HCT116 (cell line): ENCODE measurements around the gene TMPRSS13. TPM values are rescaled to one million over a fixed set of nuclear protein-coding genes. Genes with fewer than 3 reads are reported as not detected.

Experiments used
- ATAC-seq: fragments of 200-7000 bp; cut with Tn5 transposase; 2 replicates; pipeline ENCODE4 v1.9.1; 2020; ENCODE audit warnings: mild to moderate bottlenecking, moderate library complexity
- BruUV-seq: library from RNA; stranded (reverse); fragments of 400-500 nt; replicated peaks from 2 replicates; lab custom pipeline; 2021; lab: Mats Ljungman, UMichigan
- CTCF ChIA-PET: fragments of 300-600 bp; sonication (Branson Sonifier 250); formaldehyde crosslinking; loops from one replicate; lab custom pipeline; 2021; ENCODE audit warnings: antibody characterized with exemption; lab: Charles Lee
- POLR2A ChIA-PET: fragments of 300-600, 350-600 bp; sonication (Branson Sonifier 250); formaldehyde crosslinking; loops from one replicate; lab custom pipeline; 2021; ENCODE audit warnings: antibody characterized with exemption; lab: Charles Lee
- RAD21 ChIA-PET, 2 experiments: fragments of 300-600 bp; sonication (Branson Sonifier 250); formaldehyde crosslinking; loops; one replicate each; lab custom pipeline; 2023; ENCODE audit warnings: low total read pairs in 2 of 2; ENCODE audit not compliant: uncharacterized antibody in 2 of 2, unreplicated experiment in 2 of 2, low non-redundant PET in 1 of 2; lab: Charles Lee
- DNase-seq: peaks from one replicate; pipeline ENCODE4 v3.0.0-alpha.2; 2010; ENCODE audit warnings: low read depth, low spot score
- H2AFZ ChIP-seq: fragments of 200-600 bp; shearing (Covaris generic), sonication (generic); 2 replicates; pipeline ENCODE4 v1.6.1; 2017; ENCODE audit warnings: low read depth, mixed run types, mixed read lengths, antibody characterized with exemption, low read length; ENCODE audit not compliant: poor library complexity, severe bottlenecking
- H3K27ac ChIP-seq: 2 replicates; pipeline ENCODE4 v1.5.1; 2012; ENCODE audit warnings: low read depth, low read length
- H3K27me3 ChIP-seq: fragments of 200-600 bp; sonication (generic); 2 replicates; pipeline ENCODE4 v1.6.1; 2016; ENCODE audit warnings: mixed run types, low read length, mixed read lengths; ENCODE audit not compliant: insufficient read depth
- H3K36me3 ChIP-seq, 2 experiments: fragments of 200-500 bp in 1 of 2; fragments of 200-600 bp in 1 of 2; sonication (Bioruptor generic) in 1 of 2; sonication (generic) in 1 of 2; 2 replicates each; pipeline versions ENCODE4 v1.5.1 to v1.6.1; 2014 to 2016; ENCODE audit warnings: low read length in 2 of 2, inconsistent platforms in 1 of 2, mixed read lengths in 1 of 2, mixed run types in 1 of 2; ENCODE audit not compliant: insufficient read depth in 2 of 2, control insufficient read depth in 1 of 2
- H3K4me1 ChIP-seq, 2 experiments: fragments of 200-600 bp in 1 of 2; sonication (generic) in 1 of 2; 2 replicates each; pipeline versions ENCODE4 v1.5.1 to v1.6.1; 2012 to 2017; ENCODE audit warnings: low read length in 2 of 2, inconsistent platforms in 1 of 2, mild to moderate bottlenecking in 1 of 2, mixed read lengths in 1 of 2, mixed run types in 1 of 2, moderate library complexity in 1 of 2; ENCODE audit not compliant: insufficient read depth in 2 of 2, control insufficient read depth in 1 of 2
- H3K4me2 ChIP-seq: fragments of 200-600 bp; sonication (generic); 2 replicates; pipeline ENCODE4 v1.6.1; 2017; ENCODE audit warnings: mixed run types, low read length, mixed read lengths
- H3K4me3 ChIP-seq, 2 experiments: fragments of 200-600 bp in 1 of 2; sonication (generic) in 1 of 2; replicated peaks in 1 of 2; 2 replicates each; pipeline ENCODE4 v1.5.1; 2011 to 2016; ENCODE audit warnings: low read length in 2 of 2, control low read depth in 1 of 2, low read depth in 1 of 2, mild to moderate bottlenecking in 1 of 2, mixed read lengths in 1 of 2, mixed run types in 1 of 2
- H3K79me2 ChIP-seq: fragments of 200-600 bp; sonication (generic); 2 replicates; pipeline ENCODE4 v1.6.1; 2017; ENCODE audit warnings: mild to moderate bottlenecking, mixed run types, low read length, moderate library complexity, mixed read lengths; ENCODE audit not compliant: insufficient read depth
- H3K9ac ChIP-seq: fragments of 200-600 bp; sonication (generic); 2 replicates; pipeline ENCODE4 v1.6.1; 2016; ENCODE audit warnings: low read length, mixed read lengths
- H3K9me2 ChIP-seq: fragments of 200-600 bp; sonication (generic), shearing (Covaris generic); 2 replicates; pipeline ENCODE4 v1.6.1; 2017; ENCODE audit warnings: mixed run types, mild to moderate bottlenecking, moderate library complexity; ENCODE audit not compliant: insufficient read depth
- H3K9me3 ChIP-seq, 2 experiments: fragments of 200-500 bp in 1 of 2; fragments of 200-600 bp in 1 of 2; sonication (Bioruptor generic) in 1 of 2; sonication (generic) in 1 of 2; 2 replicates each; pipeline ENCODE4 v1.6.1; 2014 to 2017; ENCODE audit warnings: low read length in 2 of 2, mixed read lengths in 2 of 2, inconsistent platforms in 1 of 2, low read depth in 1 of 2, mild to moderate bottlenecking in 1 of 2, mixed run types in 1 of 2, moderate library complexity in 1 of 2; ENCODE audit not compliant: control insufficient read depth in 1 of 2, insufficient read depth in 1 of 2
- H4K20me1 ChIP-seq: fragments of 200-600 bp; sonication (generic), shearing (Covaris generic); 2 replicates; pipeline ENCODE4 v1.6.1; 2017; ENCODE audit warnings: mixed run types, mild to moderate bottlenecking, moderate library complexity; ENCODE audit not compliant: insufficient read depth
- ATF3 ChIP-seq: IDR thresholded peaks from 2 replicates; pipeline ENCODE4 v1.6.1; 2012
- CBX3 ChIP-seq: IDR thresholded peaks from 2 replicates; pipeline ENCODE4 v1.6.1; 2012; ENCODE audit warnings: low read depth
- CTCF ChIP-seq, 3 experiments: fragments of 200-600 bp in 1 of 3; sonication (generic) in 1 of 3; IDR thresholded peaks in 2 of 3; conservative IDR thresholded peaks in 1 of 3; 2 replicates each; pipeline ENCODE4 v1.5.1; 2012 to 2017; ENCODE audit warnings: low read depth in 2 of 3, low read length in 2 of 3, antibody characterized with exemption in 1 of 3, borderline replicate concordance in 1 of 3, control low read depth in 1 of 3, mild to moderate bottlenecking in 1 of 3, mixed read lengths in 1 of 3, mixed run types in 1 of 3, moderate library complexity in 1 of 3; ENCODE audit not compliant: insufficient read depth in 1 of 3
- EGR1 ChIP-seq: IDR thresholded peaks from 2 replicates; pipeline ENCODE4 v1.6.1; 2012; ENCODE audit warnings: low read depth
- EZH2 ChIP-seq: fragments of 200-600 bp; sonication (generic); IDR thresholded peaks from 2 replicates; pipeline ENCODE4 v1.6.1; 2017; ENCODE audit warnings: antibody characterized with exemption, mixed run types
- EZH2phosphoT487 ChIP-seq: fragments of 200-600 bp; IDR thresholded peaks from 2 replicates; pipeline ENCODE4 v1.6.1; 2018; ENCODE audit warnings: antibody characterized with exemption, borderline replicate concordance
- JUND ChIP-seq: IDR thresholded peaks from 2 replicates; pipeline ENCODE4 v1.6.1; 2012
- MAX ChIP-seq: IDR thresholded peaks from 2 replicates; pipeline ENCODE4 v1.6.1; 2012
- POLR2AphosphoS5 ChIP-seq: IDR thresholded peaks from 2 replicates; pipeline ENCODE4 v1.6.1; 2011; ENCODE audit warnings: mild to moderate bottlenecking, low read depth, low read length, moderate library complexity
- SP1 ChIP-seq: IDR thresholded peaks from 2 replicates; pipeline ENCODE4 v1.6.1; 2012; ENCODE audit warnings: low read depth
- SRF ChIP-seq: IDR thresholded peaks from 2 replicates; pipeline ENCODE4 v1.6.1; 2012; ENCODE audit warnings: low read depth
- YY1 ChIP-seq: IDR thresholded peaks from 2 replicates; pipeline ENCODE4 v1.6.1; 2011; ENCODE audit warnings: low read length, low read depth, moderate library complexity, mild to moderate bottlenecking; ENCODE audit not compliant: insufficient replicate concordance; ENCODE audit errors: extremely low read depth
- ZBTB33 ChIP-seq: IDR thresholded peaks from 2 replicates; pipeline ENCODE4 v1.6.1; 2011; ENCODE audit warnings: mild to moderate bottlenecking, low read length, moderate library complexity; ENCODE audit not compliant: insufficient replicate concordance; ENCODE audit errors: extremely low read depth
- ZNF274 ChIP-seq: fragments of 200-500 bp; sonication (Bioruptor generic); IDR thresholded peaks from 2 replicates; pipeline ENCODE4 v1.6.1; 2014; ENCODE audit warnings: mild to moderate bottlenecking, low read depth, low read length, inconsistent platforms
- intact Hi-C: fragments of 100-400 bp; cut with micrococcal nuclease; formaldehyde crosslinking; loops from 2 replicates; pipeline ENCODE4 v1.10.0; 2022
- total RNA-seq: library from RNA; stranded (reverse); gene quantifications from one replicate; pipeline ENCODE4 v1.2.1, GENCODE V29; 2021; ENCODE audit not compliant: unreplicated experiment

The TMPRSS13 gene
- total RNA-seq, 1 experiment from 2014 or later, result 0.52 TPM

- no peak for TF ChIP-seq JUND
- no peak for TF ChIP-seq POLR2AphosphoS5
- no peak for TF ChIP-seq ATF3
- TF ChIP-seq SP1, result no peak
- no peak for TF ChIP-seq EGR1
- TF ChIP-seq YY1, result no peak
- CTCF ChIA-PET, result interaction anchor here (1.7 kb wide), 1 partner anchor 54 kb away, joined by 3 read pairs; no protein-coding TSS in a partner anchor
- Histone ChIP-seq H3K9me2 (no peaks in the 10 kb centered on the region), H3K27me3 (no peaks in the 10 kb centered on the region), H3K9me3 (no peaks in the 10 kb centered on the region), H3K36me3 (no peaks in the 10 kb centered on the region), H2AFZ (no peak overlapping the region), H3K4me3 (no peak overlapping the region), H3K9ac (no peak overlapping the region), H3K4me2 (no peak overlapping the region), H4K20me1 (no peaks in the 10 kb centered on the region), H3K27ac (no peak overlapping the region), H3K79me2 (no peaks in the 10 kb centered on the region), H3K4me1 (no peaks in the 10 kb centered on the region)
- RAD21 ChIA-PET, result no interaction called here
- POLR2A ChIA-PET, result no interaction called here
- intact Hi-C loops, result no loop called here
- no peak for DNase-seq
- BruUV-seq, result no TSS peak
- ATAC-seq, result no peak
These were observed 36.6 kb downstream of the TMPRSS13 start for GRCh38 chr11:117892651-117893050.

GRCh38 chr11:117891362-117891761, 37.8 kb downstream of the TMPRSS13 start:
- no TSS peak for BruUV-seq
- ChIA-PET RAD21 (no interaction called here), CTCF (interaction anchor here (0.9 to 1.7 kb wide), 2 partner anchors 13 to 56 kb away, joined by 3 read pairs; no protein-coding TSS in a partner anchor), POLR2A (no interaction called here)
- no peaks in the 10 kb centered on the region for H3K9me3 ChIP-seq
- no peak overlapping the region for H3K4me3 ChIP-seq
- no peaks in the 10 kb centered on the region for H3K4me1 ChIP-seq
- no peak overlapping the region for H3K27ac ChIP-seq
- ATAC-seq, result no peak
- DNase-seq, result no peak
- H3K4me2 ChIP-seq, result no peak overlapping the region
- H3K27me3 ChIP-seq, result no peaks in the 10 kb centered on the region
- no peaks in the 10 kb centered on the region for H4K20me1 ChIP-seq
- H3K36me3 ChIP-seq, result no peaks in the 10 kb centered on the region
- no peaks in the 10 kb centered on the region for H3K9me2 ChIP-seq
- H3K9ac ChIP-seq, result no peak overlapping the region
- H3K79me2 ChIP-seq, result no peaks in the 10 kb centered on the region
- intact Hi-C loops, result no loop called here
- H2AFZ ChIP-seq, result no peak overlapping the region
- no peak for TF ChIP-seq CTCF (IDR thresholded peaks at IDR 0.05 in 2 of 3, conservative IDR thresholded peaks at IDR 0.05 in 1 of 3; ENCODE audit: borderline replicate concordance in 1 of 3, insufficient read depth in 1 of 3, low read depth in 2 of 3, low read length in 2 of 3)
- no peak for TF ChIP-seq SRF
- no peak for TF ChIP-seq CBX3
- no peak for TF ChIP-seq MAX
- TF ChIP-seq EZH2phosphoT487, result no peak
- no peak for TF ChIP-seq ZNF274
- TF ChIP-seq ZBTB33, result no peak
- TF ChIP-seq POLR2AphosphoS5, result no peak
- no peak for TF ChIP-seq EZH2
